ENCODE data around the gene ACTL10. TPM values are rescaled to one million over a fixed set of nuclear protein-coding genes. Genes with fewer than 3 reads are reported as not detected.

The ACTL10 gene
- total RNA-seq, 1 donor from 2014 or later = 1.3 TPM

GRCh38 chr20:33716498-33716897, 49.8 kb downstream of the ACTL10 start:
- no peak overlapping the region for H3K4me3 ChIP-seq
- ATAC-seq (no peak), DNase-seq (no peak)
- intact Hi-C loops (cut with DNase I) = no loop called here
- H3K27ac ChIP-seq = no peak overlapping the region
- H3K9me3 ChIP-seq = no peaks in the 10 kb centered on the region
- H3K36me3 ChIP-seq = peaks cover 38% of the 10 kb centered on the region
- H3K4me1 ChIP-seq = peaks cover 11% of the 10 kb centered on the region
- no peaks in the 10 kb centered on the region for H3K27me3 ChIP-seq
- TF ChIP-seq, protein P1, sequence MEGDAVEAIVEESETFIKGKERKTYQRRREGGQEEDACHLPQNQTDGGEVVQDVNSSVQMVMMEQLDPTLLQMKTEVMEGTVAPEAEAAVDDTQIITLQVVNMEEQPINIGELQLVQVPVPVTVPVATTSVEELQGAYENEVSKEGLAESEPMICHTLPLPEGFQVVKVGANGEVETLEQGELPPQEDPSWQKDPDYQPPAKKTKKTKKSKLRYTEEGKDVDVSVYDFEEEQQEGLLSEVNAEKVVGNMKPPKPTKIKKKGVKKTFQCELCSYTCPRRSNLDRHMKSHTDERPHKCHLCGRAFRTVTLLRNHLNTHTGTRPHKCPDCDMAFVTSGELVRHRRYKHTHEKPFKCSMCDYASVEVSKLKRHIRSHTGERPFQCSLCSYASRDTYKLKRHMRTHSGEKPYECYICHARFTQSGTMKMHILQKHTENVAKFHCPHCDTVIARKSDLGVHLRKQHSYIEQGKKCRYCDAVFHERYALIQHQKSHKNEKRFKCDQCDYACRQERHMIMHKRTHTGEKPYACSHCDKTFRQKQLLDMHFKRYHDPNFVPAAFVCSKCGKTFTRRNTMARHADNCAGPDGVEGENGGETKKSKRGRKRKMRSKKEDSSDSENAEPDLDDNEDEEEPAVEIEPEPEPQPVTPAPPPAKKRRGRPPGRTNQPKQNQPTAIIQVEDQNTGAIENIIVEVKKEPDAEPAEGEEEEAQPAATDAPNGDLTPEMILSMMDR (IDR thresholded peaks at IDR 0.05) = no peak

Other genes with a start within 250 kb of the ACTL10 start
- 8.6 TPM for gene SNTA1, start 223.2 kb upstream of the ACTL10 start, total RNA-seq
- gene CBFA2T2, start 176.8 kb upstream of the ACTL10 start, total RNA-seq = 15.7 TPM
- gene C20orf144, start 4.6 kb upstream of the ACTL10 start, total RNA-seq = 0.23 TPM
- 56.2 TPM for gene NECAB3, start 7.5 kb downstream of the ACTL10 start, total RNA-seq
- gene E2F1, start 19.4 kb downstream of the ACTL10 start, total RNA-seq = 2.4 TPM
- gene PXMP4, start 53.4 kb downstream of the ACTL10 start, total RNA-seq = 35.6 TPM
- 4.8 TPM for gene ZNF341, start 65.1 kb downstream of the ACTL10 start, total RNA-seq
- gene CHMP4B, start 144.4 kb downstream of the ACTL10 start, total RNA-seq = 86.6 TPM